Neural cell (in vitro differentiated cells): ENCODE results near the gene ASB8.

Experiments used
- CTCF ChIP-seq: fragments of 450-650 bp; IDR thresholded peaks from 2 replicates; pipeline ENCODE4 v1.5.1; 2014; ENCODE audit warnings: antibody characterized with exemption, mild to moderate bottlenecking, moderate library complexity; ENCODE audit not compliant: poor library complexity, severe bottlenecking
- EP300 ChIP-seq: fragments of 450-650 bp; conservative IDR thresholded peaks from 2 replicates; pipeline ENCODE4 v1.6.1; 2014; ENCODE audit warnings: antibody characterized with exemption, mild to moderate bottlenecking, moderate library complexity; ENCODE audit not compliant: poor library complexity, severe bottlenecking
- EZH2 ChIP-seq: fragments of 200-600, 300-800 bp; shearing (Covaris generic), sonication (generic); IDR thresholded peaks from 2 replicates; pipeline ENCODE4 v1.6.1; 2014; ENCODE audit warnings: antibody characterized with exemption, low read length, borderline replicate concordance, mild to moderate bottlenecking; ENCODE audit not compliant: insufficient read depth, poor library complexity, severe bottlenecking
- POLR2AphosphoS5 ChIP-seq: IDR thresholded peaks from 2 replicates; pipeline ENCODE4 v1.6.1; 2012
- RAD21 ChIP-seq: fragments of 450-650 bp; conservative IDR thresholded peaks from 2 replicates; pipeline ENCODE4 v1.6.1; 2014; ENCODE audit warnings: antibody characterized with exemption, mild to moderate bottlenecking, moderate library complexity
- SMC3 ChIP-seq: fragments of 450-650 bp; conservative IDR thresholded peaks from 2 replicates; pipeline ENCODE4 v1.6.1; 2014; ENCODE audit warnings: antibody characterized with exemption, mild to moderate bottlenecking, moderate library complexity; ENCODE audit not compliant: poor library complexity

GRCh38 chr12:48169011-48169410 lies 11.7 kb upstream of the ASB8 start:
- TF ChIP-seq CTCF (no peak), EP300 (no peak), EZH2 (no peak), POLR2AphosphoS5 (no peak), SMC3 (no peak), RAD21 (no peak)
